Inflammatory macrophage treated with lipopolysaccharide for 4 hours (primary cell): ENCODE data around the gene CCDC77.

Experiments
- DNase-seq: peaks from one replicate; pipeline ENCODE4 v3.0.0-alpha.2; 2020

Gene CCDC77

DNA sequence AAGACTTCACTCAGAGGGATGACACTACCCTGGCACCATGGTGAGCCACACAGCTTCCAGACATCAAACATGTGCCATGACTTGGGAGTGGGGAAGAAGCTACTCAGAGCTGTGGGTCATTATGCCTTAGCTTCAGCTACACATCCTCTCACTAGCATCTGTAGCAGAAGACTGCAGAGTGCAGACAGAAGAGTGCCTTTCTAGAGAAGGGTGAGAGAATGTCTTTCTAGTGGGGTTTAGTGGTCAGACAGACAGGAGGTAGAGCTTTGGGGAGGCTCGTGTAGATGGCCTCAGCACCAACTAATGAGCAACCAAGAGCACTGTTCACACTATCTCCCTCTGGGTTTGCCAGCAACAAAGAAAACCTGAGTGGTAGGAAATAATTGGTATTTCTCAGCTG lies 53.4 kb downstream of the CCDC77 start:
- DNase-seq: no peak

DNA sequence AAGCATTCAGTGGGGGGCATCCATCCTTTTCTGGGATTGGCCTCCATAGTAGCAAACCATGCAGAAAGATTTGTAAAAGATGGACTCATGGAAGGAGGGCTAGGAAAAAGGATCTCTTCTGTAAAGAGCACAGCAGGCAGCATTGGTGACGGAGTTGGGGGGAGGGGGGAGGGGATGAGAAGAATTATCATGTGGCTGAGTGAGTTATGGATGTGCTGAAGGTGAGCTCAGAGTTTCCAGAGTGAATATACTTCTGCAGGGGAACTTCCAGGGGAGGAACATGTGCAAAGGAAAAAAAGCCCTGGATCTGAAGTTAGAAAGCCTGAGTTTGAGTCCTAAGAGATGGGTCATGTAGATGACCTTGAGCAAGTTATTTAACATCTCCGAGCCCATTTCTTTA lies 54.4 kb downstream of the CCDC77 start:
- DNase-seq: no peak

DNA sequence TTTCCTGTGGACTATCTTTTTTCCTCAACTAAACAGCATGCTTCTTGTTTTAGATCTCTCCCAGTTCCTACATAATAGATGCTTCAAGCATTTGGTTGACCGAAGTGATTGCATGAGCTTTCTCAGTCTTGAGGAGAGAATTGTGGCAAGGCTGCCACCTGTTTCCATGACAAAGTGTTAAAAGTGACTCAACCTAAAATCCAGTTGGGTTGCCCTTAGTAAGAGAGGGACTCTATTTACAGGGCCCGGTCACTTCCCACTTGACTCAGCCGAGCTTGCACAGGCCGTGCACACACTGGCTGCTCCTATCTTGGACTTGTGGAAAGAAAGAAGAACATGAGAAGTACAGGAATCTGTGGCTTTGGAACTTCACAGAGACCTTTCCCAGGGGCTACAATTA lies 56.2 kb downstream of the CCDC77 start:
- no peak for DNase-seq

DNA sequence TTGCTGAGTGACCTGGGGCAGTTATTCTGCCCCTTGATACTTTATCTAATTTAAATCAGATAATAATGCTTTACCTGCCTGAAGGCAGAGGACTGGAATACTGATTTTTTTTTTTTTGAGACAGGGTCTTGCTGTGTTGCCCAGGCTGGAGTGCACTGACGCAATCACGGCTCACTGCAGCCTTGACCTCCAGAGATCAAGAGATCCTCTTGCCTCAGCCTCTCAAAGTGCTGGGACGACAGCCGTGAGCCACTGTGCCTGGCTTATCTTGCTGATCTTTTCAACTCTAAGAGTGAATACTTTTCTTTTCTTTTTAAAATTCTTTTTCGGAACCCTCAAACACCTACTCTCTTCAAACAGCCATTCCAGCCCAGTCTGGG lies 57.6 kb downstream of the CCDC77 start:
- no peak for DNase-seq

DNA sequence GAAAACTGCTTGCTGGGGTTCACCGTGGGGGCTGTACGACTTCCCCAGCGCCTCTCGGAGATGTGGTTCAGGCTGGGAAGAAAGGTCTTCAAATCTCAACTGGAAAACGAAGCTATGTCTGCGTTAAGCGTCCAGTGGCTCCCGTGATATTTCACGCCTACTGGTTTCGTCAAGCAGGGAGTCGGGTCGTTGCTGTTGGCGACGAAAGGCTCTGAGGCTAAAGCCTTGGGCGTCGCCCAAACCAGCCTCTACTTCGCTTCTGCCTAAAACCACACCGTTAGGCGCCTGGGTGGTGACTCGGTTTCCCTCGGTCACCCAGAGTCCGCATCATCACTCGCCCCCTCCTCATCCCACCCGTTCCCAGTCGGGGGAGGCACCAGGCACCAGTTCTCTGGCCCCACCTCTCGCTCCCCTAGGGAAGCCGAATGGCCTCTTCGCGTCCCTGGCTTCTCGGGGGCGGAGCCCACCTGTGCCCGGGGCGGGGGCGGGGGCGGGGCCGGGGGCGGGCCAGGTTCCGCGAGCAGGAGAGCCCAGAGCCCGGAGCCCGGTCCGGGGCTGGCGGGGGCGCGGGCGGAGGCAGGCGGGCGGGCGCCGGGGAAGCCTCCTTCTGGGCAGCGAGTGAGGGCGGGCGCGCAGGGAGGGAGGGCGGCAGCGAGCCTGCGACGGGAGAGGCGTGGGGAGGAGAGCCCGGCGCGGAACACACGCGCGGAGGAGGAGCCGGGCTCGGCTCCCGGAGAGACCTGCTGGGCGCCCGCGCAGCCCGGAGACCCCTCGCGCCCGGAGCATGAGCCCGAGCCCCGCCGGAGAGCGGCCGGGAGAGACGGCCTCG lies 58.2 kb downstream of the CCDC77 start, which contains the start of gene B4GALNT3:
Gene B4GALNT3, plus strand, starts transcription at position 510 of the 829 bp plus-strand sequence. CDS start 438 bp downstream, outside the sequence.
- peak; percentile 35 for DNase-seq

DNA sequence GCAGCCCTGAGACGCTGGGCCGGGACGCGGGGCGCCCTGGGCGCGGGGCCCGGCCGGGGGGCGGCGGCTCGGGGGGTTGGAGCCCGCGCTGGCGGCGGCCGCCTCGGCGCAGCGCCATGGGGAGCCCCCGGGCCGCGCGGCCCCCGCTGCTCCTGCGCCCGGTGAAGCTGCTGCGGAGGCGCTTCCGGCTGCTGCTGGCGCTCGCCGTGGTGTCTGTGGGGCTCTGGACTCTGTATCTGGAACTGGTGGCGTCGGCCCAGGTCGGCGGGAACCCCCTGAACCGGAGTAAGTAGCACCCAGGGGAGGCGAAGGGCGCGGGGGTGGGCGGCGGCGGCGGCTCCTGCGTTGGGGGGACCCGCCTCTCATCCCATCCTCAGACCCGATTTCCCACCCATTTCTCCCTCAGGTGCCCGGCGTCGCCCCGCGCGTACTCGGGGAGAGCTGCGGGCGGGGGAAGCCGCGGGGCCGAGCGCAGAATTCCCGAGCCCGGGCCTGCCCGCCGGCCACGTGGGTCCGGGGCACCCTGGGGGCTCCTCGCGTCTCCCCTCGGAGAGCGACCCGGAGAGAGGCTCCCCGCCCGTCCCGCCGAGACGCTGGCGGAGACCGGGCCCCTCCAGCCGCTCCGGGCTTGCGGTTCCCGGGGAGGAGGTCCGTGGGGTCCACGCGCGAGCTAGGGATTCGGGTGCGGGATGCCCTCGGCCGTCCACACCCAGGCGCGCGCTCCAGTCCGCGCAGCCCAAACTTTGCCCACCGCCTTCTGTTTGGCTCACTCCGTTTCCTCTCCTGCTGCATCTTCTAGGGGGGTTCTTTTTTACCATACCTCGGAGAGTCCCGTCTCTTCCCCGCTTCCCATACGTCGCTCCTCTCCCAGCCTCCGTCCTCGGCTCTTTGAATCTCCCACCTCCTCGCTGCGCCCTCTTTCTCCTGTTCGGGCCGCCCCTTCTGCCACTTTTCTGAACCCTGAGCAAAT lies 59.1 kb downstream of the CCDC77 start:
- DNase-seq: no peak

DNA sequence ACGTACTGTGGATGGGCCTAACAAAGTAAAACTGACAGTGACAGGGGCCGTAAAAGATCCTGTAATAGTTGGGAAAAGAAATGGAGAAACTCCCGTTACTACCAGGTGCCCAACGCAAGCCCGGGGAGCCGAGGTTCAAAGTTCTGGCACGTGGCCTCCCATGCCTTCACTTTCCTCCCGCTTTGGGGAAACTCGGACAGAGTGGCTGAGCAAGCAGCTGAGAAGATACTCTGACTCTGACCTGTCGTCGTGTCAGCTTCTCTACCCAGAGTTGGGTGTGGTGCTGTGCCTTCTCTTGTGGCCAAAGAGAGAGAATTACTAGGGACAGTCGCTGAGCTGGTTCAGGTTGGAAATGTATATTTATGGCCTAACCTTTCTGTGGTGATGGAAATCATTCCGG lies 60.0 kb downstream of the CCDC77 start:
- DNase-seq: no peak

DNA sequence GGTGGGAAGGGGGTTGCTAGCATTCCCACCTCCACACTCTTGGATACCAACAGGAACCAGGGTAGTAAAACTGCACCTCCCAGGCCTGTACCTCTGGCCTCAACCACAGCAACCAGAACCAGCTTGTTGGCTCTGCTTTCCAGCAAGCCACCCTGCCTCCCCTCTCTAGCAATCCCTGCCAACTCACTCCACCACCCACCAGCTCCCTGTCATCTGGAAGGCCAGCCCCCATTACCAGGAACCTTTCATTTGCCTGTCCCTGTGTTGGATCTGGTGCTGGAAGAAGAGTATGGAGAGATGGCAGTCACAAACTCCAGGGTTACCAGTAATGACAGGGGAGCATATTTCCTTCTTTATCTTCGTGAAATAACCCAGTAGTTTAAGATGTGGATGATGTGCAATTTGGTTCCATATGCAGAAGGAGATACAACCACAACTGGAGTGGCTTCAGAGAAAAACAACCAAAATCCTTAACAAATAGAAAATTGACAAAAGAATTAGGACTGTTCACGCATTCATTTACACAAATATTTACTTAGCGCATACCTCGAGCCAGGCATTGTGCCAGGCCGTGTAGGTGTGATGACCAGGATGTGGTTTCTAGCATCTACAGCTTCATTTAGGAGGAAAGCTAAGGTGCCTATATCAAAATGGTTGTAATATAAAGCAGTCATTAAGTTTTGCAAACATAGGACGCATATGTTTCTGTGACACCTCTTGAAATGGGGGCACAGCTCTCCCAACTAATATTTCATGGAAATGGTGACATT lies 61.7 kb downstream of the CCDC77 start:
- DNase-seq: no peak

DNA sequence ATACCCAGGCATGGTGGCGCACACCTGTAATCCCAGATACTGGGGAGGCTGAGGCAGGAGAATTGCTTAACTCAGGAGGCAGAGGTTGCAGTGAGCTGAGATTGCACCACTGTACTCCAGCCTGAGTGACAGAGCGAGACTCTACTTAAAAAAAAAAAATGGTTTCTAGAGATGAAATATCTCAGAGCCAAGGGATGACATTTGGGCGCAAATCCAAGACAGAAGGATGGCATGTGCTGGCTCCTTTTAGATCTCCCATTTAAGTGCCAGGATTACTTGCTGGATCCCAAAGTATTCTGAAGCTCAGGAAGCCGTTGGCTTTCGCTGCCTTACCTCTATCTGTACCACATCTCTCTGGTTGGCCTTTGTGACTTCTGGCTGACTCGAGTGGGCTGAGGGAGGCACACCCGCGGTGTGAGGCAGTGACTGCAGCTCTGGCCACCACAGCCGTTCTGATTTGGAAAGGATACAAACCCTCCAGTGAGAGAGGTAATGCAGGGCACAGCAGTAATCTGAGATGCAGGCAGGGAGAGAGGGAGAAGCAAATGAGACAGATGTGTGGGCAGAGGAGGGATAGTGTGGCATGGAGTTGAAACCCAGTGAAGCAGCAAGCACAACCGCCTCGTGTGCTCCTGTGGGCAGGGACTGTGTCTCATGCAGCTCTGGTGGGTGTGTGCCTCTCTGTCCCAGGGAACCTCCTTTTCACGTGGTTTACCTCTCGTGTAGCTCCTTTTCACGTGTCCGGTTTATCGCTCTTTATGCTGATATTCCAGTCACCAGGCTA lies 63.2 kb downstream of the CCDC77 start:
- no peak for DNase-seq

DNA sequence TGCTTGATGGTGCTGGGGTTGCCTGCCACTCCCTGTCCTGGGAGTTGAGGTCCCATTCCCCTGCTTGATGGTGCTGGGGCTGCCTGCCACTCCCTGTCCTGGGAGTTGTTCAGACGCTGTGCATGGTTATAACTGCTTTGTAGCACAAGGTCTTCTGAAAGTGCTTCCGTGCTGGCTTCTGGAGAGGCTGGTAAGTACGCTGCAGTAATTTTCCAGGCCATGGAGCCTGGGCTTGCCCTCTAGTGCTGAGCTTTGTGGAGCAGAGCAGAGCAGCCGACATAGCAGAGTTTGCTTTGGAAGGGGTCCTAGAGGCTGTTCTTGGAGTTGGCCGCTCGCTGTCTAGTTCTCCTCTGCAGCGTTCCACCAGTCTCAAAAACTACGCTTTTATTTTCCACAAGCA lies 64.6 kb downstream of the CCDC77 start:
- no peak for DNase-seq

DNA sequence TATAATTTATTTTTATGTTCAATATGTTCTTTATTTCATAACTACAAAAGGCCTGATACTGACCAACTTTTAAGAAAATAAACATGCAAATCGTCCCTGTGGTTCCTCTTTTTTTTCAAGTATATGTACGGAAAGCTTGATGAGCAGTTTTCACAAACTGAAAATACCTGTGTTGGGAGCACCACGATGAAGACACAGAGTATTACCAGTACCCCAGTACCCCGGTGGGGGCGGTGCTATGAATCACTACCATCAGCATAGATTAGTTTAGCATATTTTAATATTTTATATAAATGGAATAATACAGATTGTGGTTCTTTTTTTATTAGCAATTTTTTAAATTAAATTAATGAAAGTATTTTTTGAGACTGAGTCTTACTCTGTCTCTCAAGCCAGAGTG lies 65.3 kb downstream of the CCDC77 start:
- DNase-seq: no peak

DNA sequence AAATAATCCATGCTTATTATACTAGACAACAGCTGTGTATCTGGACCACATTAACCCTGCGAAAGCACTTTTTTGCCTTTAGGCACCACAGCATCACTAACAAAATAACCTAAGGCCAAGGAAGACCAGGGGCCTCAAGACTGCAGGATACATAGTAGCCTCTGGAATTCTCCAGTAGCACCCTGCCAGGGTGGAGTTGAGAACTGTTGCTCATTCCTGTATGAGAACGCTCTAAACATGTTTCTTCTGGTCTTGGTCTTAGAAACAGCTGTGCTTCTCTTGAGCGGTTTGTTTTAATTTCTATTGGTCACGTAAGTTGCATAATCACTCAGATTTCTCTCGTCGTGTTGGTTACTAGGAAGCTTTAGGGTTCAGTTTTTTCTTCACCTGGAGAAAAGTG lies 66.1 kb downstream of the CCDC77 start:
- DNase-seq: no peak

DNA sequence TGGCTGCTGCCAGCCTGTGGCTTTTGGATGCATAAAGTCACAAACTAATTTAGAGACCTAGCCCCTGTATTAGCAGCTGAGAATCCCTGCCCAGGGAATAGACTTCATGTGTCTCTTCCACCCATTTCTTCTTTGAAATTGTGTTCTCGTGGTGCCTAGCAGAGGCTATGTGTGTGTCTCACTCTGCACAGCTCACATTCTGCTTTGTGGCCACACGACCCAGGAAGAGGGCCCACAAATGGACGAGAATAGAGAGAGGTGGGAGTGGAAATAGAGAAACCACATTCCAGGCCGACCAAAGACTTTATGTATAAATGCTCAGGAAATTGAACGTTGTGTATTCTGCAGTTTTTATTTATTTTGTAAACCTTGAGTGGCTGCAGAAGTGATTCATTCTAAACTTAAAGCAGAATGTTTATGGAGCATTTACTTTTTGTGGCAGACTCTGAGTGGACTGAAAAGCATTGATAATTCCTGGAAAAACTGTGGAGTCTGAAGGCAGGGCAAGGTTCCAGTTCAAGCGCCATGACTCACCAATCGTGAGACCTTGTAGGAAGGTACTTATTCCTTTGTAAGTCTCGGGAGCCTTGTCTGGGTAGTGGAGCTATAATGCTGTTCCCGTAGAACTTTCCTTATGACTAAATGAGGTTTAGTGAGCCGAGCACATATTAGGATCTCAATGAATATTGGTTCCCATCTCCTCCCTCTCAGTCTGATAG lies 67.4 kb downstream of the CCDC77 start:
- no peak for DNase-seq

DNA sequence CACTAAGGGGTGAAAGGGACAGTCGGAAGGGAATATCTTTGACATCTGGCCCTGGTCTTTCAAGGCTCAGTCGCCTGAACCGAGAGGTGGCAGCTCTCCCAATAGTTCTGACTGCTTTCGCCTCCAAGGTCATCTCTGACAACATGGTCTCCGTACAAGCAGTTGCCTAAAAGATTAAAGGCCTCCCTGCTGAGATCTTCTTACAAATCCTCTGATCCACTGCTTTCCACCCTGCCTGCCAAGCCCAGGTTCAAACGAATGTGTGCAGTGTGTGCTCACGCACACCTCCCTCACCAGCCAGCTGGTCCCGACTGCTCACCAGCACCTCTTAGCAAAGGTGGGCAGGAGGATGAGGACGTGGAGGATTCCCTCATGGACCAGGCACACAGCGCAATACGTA lies 68.7 kb downstream of the CCDC77 start:
- DNase-seq: no peak

DNA sequence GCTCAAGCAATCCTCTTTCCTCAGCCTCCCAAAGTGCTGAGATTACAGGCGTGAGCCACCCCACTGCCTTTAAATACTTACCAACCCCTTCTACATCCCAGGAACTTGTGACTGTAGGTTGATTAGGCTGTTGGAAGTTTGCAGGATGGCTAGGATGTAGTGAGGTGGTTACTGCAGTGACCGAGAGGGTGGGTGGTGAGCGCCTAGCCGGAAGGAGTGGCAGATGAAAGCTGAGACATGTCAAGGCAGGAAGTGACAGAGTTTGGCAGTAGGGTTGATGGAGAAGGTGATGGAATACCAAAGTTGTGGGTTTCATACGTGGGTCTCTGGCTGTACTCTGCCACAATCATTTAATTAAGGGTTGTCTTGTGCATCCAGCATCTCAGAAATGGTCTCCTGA lies 71.8 kb downstream of the CCDC77 start:
- no peak for DNase-seq

DNA sequence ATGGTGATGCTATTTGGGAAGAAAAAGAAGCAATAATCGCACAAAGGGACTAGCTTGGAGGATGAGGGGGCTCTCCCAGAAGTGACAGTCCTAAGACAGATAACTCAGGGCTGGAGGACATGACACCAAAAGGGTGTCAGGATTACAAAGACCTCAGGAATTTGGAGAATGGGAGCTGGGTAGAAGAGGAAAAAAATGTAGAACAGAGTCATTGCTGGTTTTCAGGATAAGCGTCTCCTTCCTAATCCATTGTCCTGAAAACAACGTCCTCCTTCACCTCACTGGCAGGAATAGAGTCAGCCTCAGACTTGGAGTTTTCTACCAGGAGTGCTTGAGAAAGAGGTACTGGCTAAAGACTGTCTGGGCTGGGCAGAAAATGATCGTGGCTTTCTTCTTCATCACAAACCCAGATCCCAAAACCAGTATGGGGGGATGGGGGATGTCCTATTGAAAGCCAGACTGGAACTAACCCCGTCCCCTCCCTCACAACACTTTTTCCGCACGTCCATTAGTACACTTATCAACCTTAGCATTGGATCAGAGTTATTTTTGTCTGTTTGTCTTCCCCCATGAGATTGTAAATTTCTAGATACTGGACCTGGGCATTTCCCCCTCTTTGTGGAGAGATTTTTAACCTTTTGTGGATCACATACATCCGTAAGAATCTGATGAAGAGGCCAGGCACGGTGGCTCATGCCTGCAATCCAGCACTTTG lies 72.6 kb downstream of the CCDC77 start:
- no peak for DNase-seq

DNA sequence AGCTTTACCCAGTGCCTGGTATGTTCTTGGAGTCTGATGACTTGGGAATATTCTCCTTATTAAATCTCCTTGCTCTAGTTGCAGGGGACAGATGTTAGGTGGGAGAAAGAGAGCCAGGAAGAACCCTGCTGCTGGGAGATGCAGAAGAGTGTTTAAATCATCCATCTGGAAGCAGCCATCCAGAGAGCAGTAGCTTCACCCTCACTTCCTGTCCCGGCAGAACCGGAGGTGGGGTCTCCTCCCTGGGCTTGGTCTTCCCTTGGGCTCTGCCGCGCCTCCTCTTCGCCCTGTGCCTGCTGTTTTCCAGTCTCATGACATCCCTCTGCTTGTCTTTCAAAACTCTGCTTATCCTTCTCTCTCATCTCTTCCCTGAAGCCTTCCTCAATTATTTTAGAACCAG lies 73.8 kb downstream of the CCDC77 start:
- no peak for DNase-seq

DNA sequence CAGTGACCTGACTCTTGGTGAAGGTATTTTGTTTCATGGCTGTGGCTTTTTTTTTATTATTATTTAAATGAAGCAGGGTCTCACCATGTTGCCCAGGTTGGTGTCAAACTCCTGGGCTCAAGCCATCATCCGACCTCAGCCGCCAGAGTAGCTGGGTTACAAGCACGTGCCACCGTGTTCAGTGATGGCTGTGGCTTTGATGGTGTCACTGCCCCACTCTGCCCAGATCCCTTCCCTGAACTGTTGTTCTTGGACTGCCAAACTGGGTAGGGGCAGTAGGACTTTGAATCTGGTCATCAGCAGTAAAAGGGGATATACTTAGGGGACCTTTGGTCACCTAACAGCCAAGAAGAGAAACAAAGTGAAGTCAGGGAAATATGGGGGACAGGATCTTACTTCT lies 77.7 kb downstream of the CCDC77 start:
- DNase-seq: no peak

DNA sequence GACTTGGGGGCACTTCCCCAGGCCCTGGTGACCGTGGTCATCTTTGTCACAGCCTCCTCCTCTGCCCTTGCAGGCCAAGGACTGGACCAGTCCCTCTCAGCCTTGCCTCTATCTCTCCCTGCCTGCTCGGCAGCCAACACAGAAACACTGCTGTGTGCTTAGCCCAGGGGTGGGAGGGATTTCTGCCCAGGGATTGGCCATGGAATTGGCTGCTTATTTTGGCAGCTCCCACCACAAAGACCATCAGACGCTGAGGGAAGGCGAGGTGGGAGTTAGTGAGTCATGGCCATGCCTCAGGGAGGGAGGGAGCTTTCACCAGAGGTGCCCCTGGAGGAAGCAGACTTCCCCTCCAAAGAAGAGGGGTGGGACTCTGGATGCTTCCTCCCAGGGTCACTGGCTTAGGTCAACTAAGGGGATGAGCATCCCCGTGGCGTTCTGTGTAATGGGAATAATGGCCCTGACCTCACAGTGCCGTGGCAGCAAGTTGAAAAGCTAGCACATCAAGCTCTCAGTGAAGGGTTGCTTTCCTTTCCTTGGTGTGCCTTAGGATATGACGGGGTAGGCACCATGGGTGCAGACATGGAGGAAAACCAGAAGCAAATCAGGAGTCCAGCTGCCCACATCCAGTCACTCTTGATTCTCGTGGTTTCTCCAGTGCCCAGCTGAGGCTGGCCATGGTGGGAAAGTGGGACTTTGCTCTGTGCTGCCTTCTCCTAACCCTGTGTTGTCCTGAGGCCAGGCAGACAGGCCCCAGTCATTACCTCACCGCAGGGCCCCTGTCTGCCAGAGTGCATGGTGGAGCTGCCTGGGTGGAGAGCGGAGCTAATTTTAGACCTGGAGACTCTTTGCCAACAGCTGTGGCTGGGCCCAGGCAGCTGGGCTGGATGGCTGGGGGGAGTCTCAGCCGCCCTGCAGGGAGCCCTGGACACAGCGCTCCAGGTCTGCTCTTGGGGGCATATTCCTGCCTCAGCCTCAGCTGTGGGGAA lies 79.7 kb downstream of the CCDC77 start:
- DNase-seq: no peak

DNA sequence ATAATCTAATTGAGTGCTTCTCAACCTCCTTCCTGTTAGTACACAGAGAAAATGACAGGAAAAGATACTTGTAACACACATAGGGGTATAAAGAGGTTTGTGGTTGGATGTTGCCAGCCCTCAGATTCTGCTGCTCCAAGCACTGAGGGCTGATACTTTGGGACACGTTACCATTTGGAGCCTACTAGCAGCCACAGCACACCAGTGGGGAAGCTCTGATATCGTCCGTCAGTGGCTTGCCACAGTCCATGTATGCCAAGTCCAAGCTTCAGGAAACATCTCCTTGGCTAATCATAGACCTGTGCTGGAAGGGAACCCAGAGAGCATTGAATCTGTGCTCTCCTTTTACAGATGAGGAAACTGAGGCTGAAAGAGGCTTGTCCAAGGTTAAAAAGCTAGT lies 80.6 kb downstream of the CCDC77 start:
- no peak for DNase-seq
